Gastrocnemius medialis (tissue), 4 donors: Measurements from ENCODE around the gene IL17RA.

ENCODE experiments used
- POLR2A ChIP-seq, 2 donors: fragments of 450-650 bp; IDR thresholded peaks; one replicate each; pipeline ENCODE4 v1.6.1; 2017; ENCODE audit warnings: antibody characterized with exemption in 2 of 2, mild to moderate bottlenecking in 2 of 2, moderate library complexity in 2 of 2
- TF ChIP-seq, protein P1 (sequence below), 5 experiments: fragments of 450-650 bp in 3 of 5; fragments of 200-600 bp in 2 of 5; sonication (generic) in 2 of 5; IDR thresholded peaks in 4 of 5; conservative IDR thresholded peaks in 1 of 5; 1 replicate in 4 of 5; 2 replicates in 1 of 5; pipeline ENCODE4 v1.5.1; 2016 to 2019; ENCODE audit warnings: antibody characterized with exemption in 5 of 5, mild to moderate bottlenecking in 3 of 5, moderate library complexity in 3 of 5

DNA sequence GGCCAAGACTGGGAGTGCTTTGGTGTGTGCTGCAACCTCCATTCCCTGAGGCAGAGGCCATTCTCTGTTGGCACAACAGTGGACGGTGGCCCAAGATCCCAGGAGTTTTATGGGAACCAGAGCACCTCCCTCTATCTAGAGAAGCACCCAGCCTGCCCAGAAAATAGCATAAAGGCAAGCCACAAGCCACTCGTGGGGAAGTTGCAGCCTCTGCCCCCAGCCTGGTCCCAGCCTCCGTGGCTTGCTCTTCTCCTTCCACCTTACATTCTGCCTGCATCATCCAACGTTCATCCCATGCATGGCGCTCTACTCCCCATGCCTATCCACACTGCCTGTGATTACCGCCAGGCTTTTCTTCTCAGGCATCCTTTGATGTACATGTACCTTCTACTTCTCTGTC lies 15.8 kb downstream of the IL17RA start:
- TF ChIP-seq, protein P1, sequence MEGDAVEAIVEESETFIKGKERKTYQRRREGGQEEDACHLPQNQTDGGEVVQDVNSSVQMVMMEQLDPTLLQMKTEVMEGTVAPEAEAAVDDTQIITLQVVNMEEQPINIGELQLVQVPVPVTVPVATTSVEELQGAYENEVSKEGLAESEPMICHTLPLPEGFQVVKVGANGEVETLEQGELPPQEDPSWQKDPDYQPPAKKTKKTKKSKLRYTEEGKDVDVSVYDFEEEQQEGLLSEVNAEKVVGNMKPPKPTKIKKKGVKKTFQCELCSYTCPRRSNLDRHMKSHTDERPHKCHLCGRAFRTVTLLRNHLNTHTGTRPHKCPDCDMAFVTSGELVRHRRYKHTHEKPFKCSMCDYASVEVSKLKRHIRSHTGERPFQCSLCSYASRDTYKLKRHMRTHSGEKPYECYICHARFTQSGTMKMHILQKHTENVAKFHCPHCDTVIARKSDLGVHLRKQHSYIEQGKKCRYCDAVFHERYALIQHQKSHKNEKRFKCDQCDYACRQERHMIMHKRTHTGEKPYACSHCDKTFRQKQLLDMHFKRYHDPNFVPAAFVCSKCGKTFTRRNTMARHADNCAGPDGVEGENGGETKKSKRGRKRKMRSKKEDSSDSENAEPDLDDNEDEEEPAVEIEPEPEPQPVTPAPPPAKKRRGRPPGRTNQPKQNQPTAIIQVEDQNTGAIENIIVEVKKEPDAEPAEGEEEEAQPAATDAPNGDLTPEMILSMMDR (IDR thresholded peaks at IDR 0.05 in 4 of 5, conservative IDR thresholded peaks at IDR 0.05 in 1 of 5), result no peak
- no peak for TF ChIP-seq POLR2A (IDR thresholded peaks at IDR 0.05)
